Chondrocyte (in vitro differentiated cells): ENCODE data around the gene TSFM. TPM values are rescaled to one million over a fixed set of nuclear protein-coding genes. Genes with fewer than 3 reads are reported as not detected.

Source experiments
- DNase-seq: peaks from one replicate; pipeline ENCODE4 v3.0.0; 2021; ENCODE audit warnings: mixed read lengths, low spot score
- H3K27ac Mint-ChIP-seq: one replicate; pipeline ENCODE4 v1.8.0; 2021; ENCODE audit warnings: mild to moderate bottlenecking, moderate library complexity, mixed read lengths; ENCODE audit not compliant: unreplicated experiment
- H3K27me3 Mint-ChIP-seq: 2 replicates; pipeline ENCODE4 v1.8.0; 2021; ENCODE audit warnings: low read depth, mixed read lengths
- H3K36me3 Mint-ChIP-seq: 2 replicates; pipeline ENCODE4 v1.8.0; 2021; ENCODE audit warnings: low read depth, mixed read lengths
- H3K4me1 Mint-ChIP-seq: 2 replicates; pipeline ENCODE4 v1.8.0; 2021; ENCODE audit warnings: low read depth, mild to moderate bottlenecking, mixed read lengths
- H3K4me3 Mint-ChIP-seq: one replicate; pipeline ENCODE4 v1.8.0; 2021; ENCODE audit warnings: mild to moderate bottlenecking, moderate library complexity, mixed read lengths; ENCODE audit not compliant: unreplicated experiment
- H3K9me3 Mint-ChIP-seq: 2 replicates; pipeline ENCODE4 v1.8.0; 2021; ENCODE audit warnings: low read depth, mixed read lengths
- total RNA-seq: library from RNA; stranded (reverse); gene quantifications from 3 replicates; pipeline ENCODE4 v1.2.1, GENCODE V29; 2021
- TF ChIP-seq, protein P1 (sequence below): fragments of 200-600 bp; sonication (generic); IDR thresholded peaks from 2 replicates; pipeline ENCODE4 v1.5.0; 2021; ENCODE audit warnings: antibody characterized with exemption, mild to moderate bottlenecking, moderate library complexity

TSFM gene
- total RNA-seq, 1 donor from 2014 or later: 19.9 TPM

DNA sequence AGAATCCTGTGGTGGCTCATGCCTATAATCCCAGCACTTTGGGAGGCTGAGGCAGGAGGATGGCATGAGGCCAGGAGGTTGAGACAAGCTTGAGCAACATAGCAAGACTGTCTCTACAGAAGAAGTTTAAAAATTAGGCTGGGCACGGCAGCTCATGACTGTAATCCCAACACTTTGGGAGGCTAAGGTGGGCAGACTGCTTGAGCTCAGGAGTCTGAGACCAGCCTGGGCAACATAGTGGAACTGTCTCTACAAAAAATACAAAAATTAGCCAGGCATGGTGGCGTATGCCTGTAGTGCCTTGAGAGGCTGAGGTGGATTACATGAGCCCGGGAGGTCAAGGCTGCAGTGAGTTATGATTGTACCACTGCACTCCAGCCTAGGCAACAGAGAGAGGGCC, 14.7 kb upstream of the TSFM start:
- H3K27me3 Mint-ChIP-seq: peaks cover 32% of the 10 kb centered on the region
- TF ChIP-seq, protein P1, sequence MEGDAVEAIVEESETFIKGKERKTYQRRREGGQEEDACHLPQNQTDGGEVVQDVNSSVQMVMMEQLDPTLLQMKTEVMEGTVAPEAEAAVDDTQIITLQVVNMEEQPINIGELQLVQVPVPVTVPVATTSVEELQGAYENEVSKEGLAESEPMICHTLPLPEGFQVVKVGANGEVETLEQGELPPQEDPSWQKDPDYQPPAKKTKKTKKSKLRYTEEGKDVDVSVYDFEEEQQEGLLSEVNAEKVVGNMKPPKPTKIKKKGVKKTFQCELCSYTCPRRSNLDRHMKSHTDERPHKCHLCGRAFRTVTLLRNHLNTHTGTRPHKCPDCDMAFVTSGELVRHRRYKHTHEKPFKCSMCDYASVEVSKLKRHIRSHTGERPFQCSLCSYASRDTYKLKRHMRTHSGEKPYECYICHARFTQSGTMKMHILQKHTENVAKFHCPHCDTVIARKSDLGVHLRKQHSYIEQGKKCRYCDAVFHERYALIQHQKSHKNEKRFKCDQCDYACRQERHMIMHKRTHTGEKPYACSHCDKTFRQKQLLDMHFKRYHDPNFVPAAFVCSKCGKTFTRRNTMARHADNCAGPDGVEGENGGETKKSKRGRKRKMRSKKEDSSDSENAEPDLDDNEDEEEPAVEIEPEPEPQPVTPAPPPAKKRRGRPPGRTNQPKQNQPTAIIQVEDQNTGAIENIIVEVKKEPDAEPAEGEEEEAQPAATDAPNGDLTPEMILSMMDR: no peak

DNA sequence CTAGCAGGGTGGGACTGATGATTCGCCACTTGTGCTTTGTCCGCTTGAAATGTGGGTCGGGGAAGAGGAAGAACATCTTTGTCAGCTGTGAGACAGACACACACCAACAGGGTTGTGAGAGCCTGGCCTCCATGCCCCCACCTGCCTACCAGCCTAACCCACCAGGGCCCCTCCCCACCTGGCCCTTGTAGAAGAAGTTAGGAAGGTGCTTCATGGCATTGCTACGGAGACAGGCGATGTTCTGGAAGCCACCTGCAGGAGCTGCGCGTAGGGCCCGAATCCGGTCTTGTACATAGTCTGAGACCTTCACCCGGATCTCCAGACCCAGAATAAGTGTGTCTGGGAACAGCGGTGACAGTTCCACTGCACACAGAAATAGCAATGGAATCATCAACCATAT, 13.0 kb upstream of the TSFM start:
- Mint-ChIP-seq H3K9me3 (no peaks in the 10 kb centered on the region), H3K4me1 (peaks cover 43% of the 10 kb centered on the region), H3K27me3 (peaks cover 15% of the 10 kb centered on the region), H3K36me3 (peaks cover 17% of the 10 kb centered on the region), H3K4me3 (no peak overlapping the region), H3K27ac (no peak overlapping the region)
- DNase-seq: no peak
- TF ChIP-seq, protein P1: no peak

More for the DNA sequence above, 14.7 kb upstream of the TSFM start:
- Mint-ChIP-seq H3K4me1 (peaks cover 37% of the 10 kb centered on the region), H3K27ac (no peak overlapping the region), H3K36me3 (peaks cover 18% of the 10 kb centered on the region), H3K9me3 (no peaks in the 10 kb centered on the region), H3K4me3 (no peak overlapping the region)
- DNase-seq: no peak

DNA sequence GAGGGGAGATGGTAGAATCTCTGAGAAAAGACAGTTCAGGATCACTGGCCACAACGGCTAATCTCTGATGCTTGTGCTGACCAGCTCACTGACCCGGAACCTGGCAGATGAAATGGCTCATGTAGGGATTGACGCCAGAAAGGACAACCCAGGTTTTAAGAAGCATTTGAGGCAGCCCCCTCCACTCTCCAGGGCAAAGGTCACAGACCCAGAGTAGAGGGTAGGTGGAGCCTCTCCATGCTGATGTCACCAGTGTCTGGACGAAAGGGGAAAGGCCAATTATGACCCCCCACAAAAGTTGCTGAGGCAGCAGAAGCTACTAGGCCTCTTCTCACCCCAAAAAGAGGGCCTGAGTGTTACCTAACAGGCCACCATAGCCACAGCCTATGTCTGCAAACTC, 11.9 kb upstream of the TSFM start:
- Mint-ChIP-seq H3K9me3 (no peaks in the 10 kb centered on the region), H3K4me1 (peaks cover 34% of the 10 kb centered on the region), H3K27ac (no peak overlapping the region), H3K36me3 (peaks cover 20% of the 10 kb centered on the region), H3K4me3 (peak overlapping the region; percentile 31), H3K27me3 (peaks cover 5% of the 10 kb centered on the region)
- TF ChIP-seq, protein P1: no peak
- no peak for DNase-seq

DNA sequence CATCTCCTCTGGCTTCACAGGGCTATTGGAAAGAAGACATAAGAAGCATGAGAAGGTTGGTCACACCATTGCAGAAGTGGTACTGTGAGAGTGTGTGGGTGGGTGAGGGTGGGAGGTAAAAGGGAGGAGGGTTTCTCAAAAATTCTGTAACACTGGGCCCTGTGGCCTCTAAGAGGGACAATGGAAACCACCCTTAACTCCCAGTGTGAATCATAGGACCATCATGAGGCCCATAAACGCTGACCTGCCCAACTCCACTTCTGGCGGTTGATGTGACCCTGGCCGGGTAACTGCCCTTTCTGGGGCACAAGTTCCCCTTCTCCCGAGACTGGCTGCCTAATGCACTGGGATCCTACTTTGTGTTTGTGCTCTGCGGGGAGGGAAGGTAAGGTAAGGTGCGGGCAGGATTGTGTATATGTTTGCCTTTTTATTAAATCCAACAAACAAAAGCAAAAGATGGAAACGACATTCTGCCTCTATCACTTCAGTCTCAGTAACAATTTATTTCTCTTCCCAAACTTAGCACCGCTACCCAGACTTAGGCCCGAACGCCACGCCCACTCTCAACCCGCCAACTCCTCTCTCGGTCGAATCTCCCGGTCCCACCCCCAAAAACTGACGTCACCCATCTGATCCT, 11.2 kb upstream of the TSFM start:
- Mint-ChIP-seq H3K4me3 (peak overlapping the region; percentile 100), H3K36me3 (peaks cover 26% of the 10 kb centered on the region), H3K4me1 (peaks cover 30% of the 10 kb centered on the region), H3K27ac (peak overlapping the region; percentile 100), H3K27me3 (peaks cover 3% of the 10 kb centered on the region), H3K9me3 (no peaks in the 10 kb centered on the region)
- TF ChIP-seq, protein P1: no peak
- DNase-seq: no peak

DNA sequence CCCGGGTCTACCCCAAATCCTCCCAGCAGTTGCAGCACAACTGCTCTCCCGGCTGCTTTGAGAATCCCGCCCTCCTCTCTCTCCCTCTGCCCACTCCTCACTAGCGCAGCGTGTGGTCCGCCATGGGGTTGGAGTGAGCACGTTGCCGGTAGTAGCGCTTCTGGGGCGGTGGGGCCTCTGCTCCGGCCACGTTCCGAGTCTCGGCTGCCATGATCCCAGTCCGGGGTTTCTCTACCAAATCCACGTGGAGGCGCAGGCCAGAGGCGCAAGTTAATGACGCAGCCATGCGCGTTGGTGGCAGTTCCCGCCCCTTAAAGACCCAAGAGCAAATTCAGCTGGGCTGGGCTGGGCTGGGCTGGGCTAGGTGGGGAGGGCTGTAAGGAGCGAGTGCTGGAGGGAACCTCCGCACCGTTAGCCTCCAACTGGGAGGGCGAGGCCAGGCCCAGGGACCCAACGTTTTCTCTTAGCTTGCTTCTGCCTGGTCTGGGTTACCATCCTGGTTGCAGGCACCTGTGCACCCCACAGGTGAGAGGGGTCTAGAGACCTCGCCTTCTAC, 10.6 kb upstream of the TSFM start, which contains the start of gene METTL1:
METTL1 (minus strand) TSS at position 233 of the 556 bp plus-strand sequence; CDS start at position 211, 22 bp downstream.
- H3K27me3 Mint-ChIP-seq: no peaks in the 10 kb centered on the region
- H3K4me3 Mint-ChIP-seq: peak within 1 kb of the TSS; percentile 100
- H3K36me3 Mint-ChIP-seq: peaks cover 28% of the 10 kb centered on the region
- H3K27ac Mint-ChIP-seq: peak within 1 kb of the TSS; percentile 100
- H3K9me3 Mint-ChIP-seq: no peaks in the 10 kb centered on the region
- TF ChIP-seq, protein P1: no peak
- peaks cover 24% of the 10 kb centered on the region for H3K4me1 Mint-ChIP-seq
- no peak for DNase-seq
